Endothelial cell of umbilical vein (primary cell): ENCODE results near the gene SPEM1. TPM values are rescaled to one million over a fixed set of nuclear protein-coding genes. Genes with fewer than 3 reads are reported as not detected.

Experiments used
- BruUV-seq: library from RNA; stranded (reverse); fragments of 400-500 nt; replicated peaks from 2 replicates; lab custom pipeline; 2021; lab: Mats Ljungman, UMichigan
- CTCF ChIA-PET: fragments of 300-600, 350-600 bp; sonication (Branson Sonifier 250); formaldehyde crosslinking; loops from one replicate; lab custom pipeline; 2021; ENCODE audit warnings: antibody characterized with exemption, inconsistent platforms; lab: Charles Lee
- POLR2A ChIA-PET: fragments of 300-600, 350-600 bp; sonication (Branson Sonifier 250); formaldehyde crosslinking; loops from one replicate; lab custom pipeline; 2021; ENCODE audit warnings: antibody characterized with exemption, inconsistent platforms; lab: Charles Lee
- DNase-seq: peaks from one replicate; pipeline ENCODE4 v3.0.0-alpha.2; 2011; ENCODE audit warnings: low read depth, low spot score
- FAIRE-seq: peaks from 2 replicates; lab custom pipeline; 2011; peaks lifted over from hg19 to GRCh38; lab: Jason Lieb, UNC
- H2AFZ ChIP-seq: 2 replicates; pipeline ENCODE4 v1.6.0; 2012; ENCODE audit warnings: low read depth, low read length, control low read depth, inconsistent platforms
- H3K27ac ChIP-seq: 2 replicates; pipeline ENCODE4 v1.5.1; 2011; ENCODE audit warnings: low read depth, mild to moderate bottlenecking, control low read depth, low read length, moderate library complexity; ENCODE audit not compliant: insufficient read depth
- H3K27me3 ChIP-seq, 2 experiments: 2 replicates each; pipeline versions ENCODE4 v1.6.0 to v1.6.1; 2011; ENCODE audit warnings: low read length in 2 of 2, mixed read lengths in 1 of 2; ENCODE audit not compliant: control insufficient read depth in 2 of 2, insufficient read depth in 2 of 2
- H3K36me3 ChIP-seq, 2 experiments: 2 replicates in 1 of 2; 3 replicates in 1 of 2; pipeline ENCODE4 v1.5.1; 2011; ENCODE audit warnings: low read length in 2 of 2, mild to moderate bottlenecking in 1 of 2, moderate library complexity in 1 of 2; ENCODE audit not compliant: control insufficient read depth in 2 of 2, insufficient read depth in 2 of 2; ENCODE audit errors: extremely low read depth in 1 of 2
- H3K4me1 ChIP-seq: 3 replicates; pipeline ENCODE4 v1.5.1; 2011; ENCODE audit warnings: mild to moderate bottlenecking, low read length; ENCODE audit not compliant: control insufficient read depth, insufficient read depth; ENCODE audit errors: extremely low read depth
- H3K4me2 ChIP-seq: 2 replicates; pipeline ENCODE4 v1.6.1; 2011; ENCODE audit warnings: low read length, control low read depth, mixed read lengths; ENCODE audit not compliant: insufficient read depth
- H3K4me3 ChIP-seq, 3 experiments: fragments of 200-600 bp in 1 of 3; sonication (generic), shearing (Covaris generic) in 1 of 3; replicated peaks in 1 of 3; 2 replicates each; pipeline ENCODE4 v1.5.1; 2011 to 2016; ENCODE audit warnings: control low read depth in 3 of 3, low read length in 3 of 3, mild to moderate bottlenecking in 2 of 3, inconsistent platforms in 1 of 3, low read depth in 1 of 3, moderate library complexity in 1 of 3; ENCODE audit not compliant: insufficient read depth in 1 of 3
- H3K79me2 ChIP-seq: 2 replicates; pipeline ENCODE4 v1.6.0; 2012; ENCODE audit warnings: low read length, inconsistent platforms; ENCODE audit not compliant: control insufficient read depth, insufficient read depth
- H3K9ac ChIP-seq: replicated peaks from 2 replicates; pipeline ENCODE3; 2011; ENCODE audit warnings: low read length, control low read depth; ENCODE audit not compliant: insufficient read depth; ENCODE audit errors: extremely low read depth
- H3K9me1 ChIP-seq: replicated peaks from 3 replicates; pipeline ENCODE4 v1.6.0; 2011; ENCODE audit warnings: mild to moderate bottlenecking, low read length; ENCODE audit not compliant: control insufficient read depth, insufficient read depth; ENCODE audit errors: extremely low read depth
- H3K9me3 ChIP-seq: replicated peaks from 2 replicates; pipeline ENCODE4 v1.5.1; 2012; ENCODE audit warnings: low read length, inconsistent platforms; ENCODE audit not compliant: control insufficient read depth, insufficient read depth
- H4K20me1 ChIP-seq: replicated peaks from 2 replicates; pipeline ENCODE3; 2011; ENCODE audit warnings: mild to moderate bottlenecking, low read length; ENCODE audit not compliant: control insufficient read depth, insufficient read depth; ENCODE audit errors: extremely low read depth
- EZH2 ChIP-seq: IDR thresholded peaks from 2 replicates; pipeline ENCODE4 v1.6.1; 2012; ENCODE audit warnings: borderline replicate concordance, low read depth, mild to moderate bottlenecking, moderate library complexity, low read length, inconsistent platforms; ENCODE audit not compliant: severe bottlenecking
- FOS ChIP-seq: IDR thresholded peaks from 2 replicates; pipeline ENCODE4 v1.6.1; 2011; ENCODE audit warnings: mild to moderate bottlenecking, low read length, moderate library complexity, borderline replicate concordance; ENCODE audit not compliant: insufficient read depth
- JUN ChIP-seq: IDR thresholded peaks from 2 replicates; pipeline ENCODE4 v1.6.1; 2011; ENCODE audit warnings: borderline replicate concordance, low read depth; ENCODE audit not compliant: insufficient read length, insufficient read depth
- MYC ChIP-seq: IDR thresholded peaks from one replicate; pipeline ENCODE4 v1.6.1; 2011; ENCODE audit warnings: mild to moderate bottlenecking, low read depth, low read length
- POLR2A ChIP-seq: IDR thresholded peaks from 2 replicates; pipeline ENCODE4 v1.6.1; 2012; ENCODE audit warnings: low read depth, mild to moderate bottlenecking, control low read depth, low read length
- POLR2AphosphoS5 ChIP-seq: IDR thresholded peaks from 2 replicates; pipeline ENCODE4 v1.6.1; 2012; ENCODE audit warnings: low read depth, mild to moderate bottlenecking, control low read depth, low read length, moderate library complexity; ENCODE audit not compliant: insufficient read depth
- dilution Hi-C: fragments of 300-500 bp; cut with MboI; formaldehyde crosslinking; loops from one replicate; pipeline ENCODE4 v1.15.0; 2019; ENCODE audit warnings: low sequenced_read_pairs; ENCODE audit not compliant: extremely low pct_ligation_motif_present
- intact Hi-C: fragments of 100-400 bp; cut with micrococcal nuclease; formaldehyde crosslinking; loops from one replicate; pipeline ENCODE4 v1.10.0; 2022
- polyA plus RNA-seq, 4 experiments: library from polyadenylated mRNA; depleted of rRNA in 3 of 4; stranded (reverse) in 3 of 4; unstranded in 1 of 4; fragments of >200 nt; gene quantifications; 2 replicates each; pipeline versions ENCODE4 v1.2.1 to v1.2.3, GENCODE V29; 2011 to 2012; ENCODE audit warnings: missing spikeins in 1 of 4
- total RNA-seq: library from RNA; stranded (reverse); gene quantifications from 2 replicates; pipeline ENCODE4 v1.2.3, GENCODE V29; 2021
- TF ChIP-seq, protein P1 (sequence below), 2 donors: IDR thresholded peaks; 1 replicate in 1 of 2; 2 replicates in 1 of 2; pipeline ENCODE4 v1.5.1; 2011; ENCODE audit warnings: low read length in 2 of 2, mild to moderate bottlenecking in 2 of 2, moderate library complexity in 2 of 2, control low read depth in 1 of 2, inconsistent platforms in 1 of 2, low read depth in 1 of 2; ENCODE audit not compliant: insufficient read depth in 1 of 2; ENCODE audit errors: extremely low read depth in 1 of 2
- TF ChIP-seq, protein P2 (sequence below): IDR thresholded peaks from 2 replicates; pipeline ENCODE4 v1.6.1; 2011; ENCODE audit not compliant: insufficient read depth, insufficient read length

SPEM1 gene
- total and polyA plus RNA-seq, 2 donors (not counting 3 experiments of a cell fraction or from before 2014, with no cell fraction given), result not detected

DNA sequence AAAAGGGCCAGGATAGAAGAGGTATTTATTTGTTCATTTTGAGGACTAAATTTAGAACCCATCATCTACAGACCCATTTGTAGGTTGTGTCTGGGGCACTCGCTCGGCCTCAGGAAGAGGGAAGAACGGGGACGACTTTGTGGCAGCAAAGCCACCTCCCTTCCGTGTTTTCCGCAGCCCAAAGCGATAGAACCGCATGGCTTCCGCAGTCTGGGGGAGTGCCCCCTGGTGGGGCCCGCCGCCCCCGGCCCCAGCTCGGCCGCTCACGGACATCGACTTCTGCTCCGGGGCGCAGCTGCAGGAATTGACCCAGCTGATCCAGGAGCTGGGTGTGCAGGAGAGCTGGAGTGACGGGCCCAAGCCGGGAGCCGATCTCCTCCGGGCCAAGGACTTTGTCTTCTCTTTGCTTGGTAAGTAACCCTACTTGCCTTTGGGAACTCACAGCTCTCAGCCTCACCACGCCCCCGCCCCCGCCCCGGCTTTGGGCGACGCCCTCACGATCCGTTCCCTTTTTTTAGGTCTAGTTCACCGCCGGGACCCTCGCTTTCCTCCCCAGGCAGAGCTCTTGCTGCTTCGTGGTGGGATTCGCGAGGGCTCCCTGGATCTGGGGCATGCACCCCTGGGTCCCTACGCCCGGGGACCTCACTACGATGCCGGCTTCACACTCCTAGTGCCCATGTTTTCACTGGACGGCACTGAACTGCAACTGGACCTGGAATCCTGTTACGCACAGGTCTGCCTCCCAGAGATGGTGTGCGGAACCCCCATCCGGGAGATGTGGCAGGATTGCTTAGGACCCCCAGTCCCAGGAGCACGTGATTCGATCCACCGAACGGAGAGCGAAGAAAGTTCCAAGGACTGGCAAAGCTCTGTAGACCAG, 15.8 kb downstream of the SPEM1 start:
- TSS peak; percentile 53 for BruUV-seq
- H3K4me2 ChIP-seq, result peak overlapping the region; percentile 94
- no peaks in the 10 kb centered on the region for H4K20me1 ChIP-seq
- peak; percentile 35 for DNase-seq
- H3K27ac ChIP-seq, result peak overlapping the region; percentile 32
- H3K4me3 ChIP-seq, result peak overlapping the region; percentile 54 to 83 (median 83)
- no peaks in the 10 kb centered on the region for H3K9me1 ChIP-seq
- TF ChIP-seq EZH2 (no peak), FOS (no peak), POLR2A (peak; percentile 15), MYC (no peak), JUN (no peak), POLR2AphosphoS5 (no peak)
- TF ChIP-seq, protein P1, sequence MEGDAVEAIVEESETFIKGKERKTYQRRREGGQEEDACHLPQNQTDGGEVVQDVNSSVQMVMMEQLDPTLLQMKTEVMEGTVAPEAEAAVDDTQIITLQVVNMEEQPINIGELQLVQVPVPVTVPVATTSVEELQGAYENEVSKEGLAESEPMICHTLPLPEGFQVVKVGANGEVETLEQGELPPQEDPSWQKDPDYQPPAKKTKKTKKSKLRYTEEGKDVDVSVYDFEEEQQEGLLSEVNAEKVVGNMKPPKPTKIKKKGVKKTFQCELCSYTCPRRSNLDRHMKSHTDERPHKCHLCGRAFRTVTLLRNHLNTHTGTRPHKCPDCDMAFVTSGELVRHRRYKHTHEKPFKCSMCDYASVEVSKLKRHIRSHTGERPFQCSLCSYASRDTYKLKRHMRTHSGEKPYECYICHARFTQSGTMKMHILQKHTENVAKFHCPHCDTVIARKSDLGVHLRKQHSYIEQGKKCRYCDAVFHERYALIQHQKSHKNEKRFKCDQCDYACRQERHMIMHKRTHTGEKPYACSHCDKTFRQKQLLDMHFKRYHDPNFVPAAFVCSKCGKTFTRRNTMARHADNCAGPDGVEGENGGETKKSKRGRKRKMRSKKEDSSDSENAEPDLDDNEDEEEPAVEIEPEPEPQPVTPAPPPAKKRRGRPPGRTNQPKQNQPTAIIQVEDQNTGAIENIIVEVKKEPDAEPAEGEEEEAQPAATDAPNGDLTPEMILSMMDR (IDR thresholded peaks at IDR 0.05; ENCODE audit: extremely low read depth in 1 of 2, insufficient read depth in 1 of 2, low read depth in 1 of 2, low read length in 2 of 2), result peak; percentile 10 to 35
- TF ChIP-seq, protein P2, sequence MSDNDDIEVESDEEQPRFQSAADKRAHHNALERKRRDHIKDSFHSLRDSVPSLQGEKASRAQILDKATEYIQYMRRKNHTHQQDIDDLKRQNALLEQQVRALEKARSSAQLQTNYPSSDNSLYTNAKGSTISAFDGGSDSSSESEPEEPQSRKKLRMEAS, result peak; percentile 13
- H3K9me3 ChIP-seq, result no peaks in the 10 kb centered on the region
- peak overlapping the region; percentile 46 for H3K9ac ChIP-seq
- peaks cover 23% of the 10 kb centered on the region for H3K4me1 ChIP-seq
- no peaks in the 10 kb centered on the region for H3K79me2 ChIP-seq
- H2AFZ ChIP-seq, result peak overlapping the region; percentile 48
- no peaks in the 10 kb centered on the region for H3K36me3 ChIP-seq
- ChIA-PET POLR2A (interaction anchor here (0.5 to 1.7 kb wide), 5 partner anchors 32 to 49 kb away, joined by 3 to 8 read pairs (median 5); partner anchors contain the start of genes POLR2A and TMEM256), CTCF (interaction anchor here (0.8 to 4.4 kb wide), 34 partner anchors 10 to 390 kb away, joined by 3 to 70 read pairs (median 7); partner anchors contain the start of genes CHRNB1, NLGN2, PLSCR3 and POLR2A)
- H3K27me3 ChIP-seq, result peaks cover 20 to 27% of the 10 kb centered on the region in 2 experiments
- dilution Hi-C loops, result no loop called here
- peak; percentile 70 for FAIRE-seq
- intact Hi-C loops, result loop anchor here (1.0 to 5.0 kb wide), 9 partner anchors 19 to 251 kb away; partner anchors contain the start of genes CTDNEP1, ELP5, KCTD11 and PLSCR3
